Upper lobe of left lung (tissue), 4 donors: ENCODE results near the gene FBXL7.

Experiments
- CTCF ChIP-seq, 6 experiments: fragments of 450-650 bp in 4 of 6; fragments of 200-600 bp in 2 of 6; sonication (generic) in 2 of 6; IDR thresholded peaks; one replicate each; pipeline ENCODE4 v1.5.1; 2016 to 2019; ENCODE audit warnings: antibody characterized with exemption in 6 of 6
- EP300 ChIP-seq, 4 donors: sonication (generic); formaldehyde crosslinking; IDR thresholded peaks; one replicate each; pipeline ENCODE4 v1.5.1; 2017; ENCODE audit warnings: antibody characterized with exemption in 4 of 4, control low read depth in 2 of 4
- POLR2A ChIP-seq, 4 donors: fragments of 450-650 bp; IDR thresholded peaks; one replicate each; pipeline ENCODE4 v1.5.1; 2016 to 2017; ENCODE audit warnings: antibody characterized with exemption in 4 of 4, mild to moderate bottlenecking in 2 of 4
- POLR2AphosphoS5 ChIP-seq, 2 donors: sonication (generic); formaldehyde crosslinking; IDR thresholded peaks; one replicate each; pipeline ENCODE4 v1.5.1; 2017; ENCODE audit warnings: antibody characterized with exemption in 2 of 2

- TF ChIP-seq CTCF (IDR thresholded peaks at IDR 0.05) (no peak), POLR2AphosphoS5 (IDR thresholded peaks at IDR 0.05) (no peak), POLR2A (IDR thresholded peaks at IDR 0.05) (no peak), EP300 (IDR thresholded peaks at IDR 0.05) (no peak)
Observed at GRCh38 chr5:15558240-15558639, 58.3 kb downstream of the FBXL7 start.
